Head of caudate nucleus (tissue), 42 donors: ENCODE measurements around the gene SEC14L6.

Experiments used
- DNase-seq, 42 donors: peaks; one replicate each; pipeline versions ENCODE4 v3.0.0 to v3.0.0-alpha.2; 2020 to 2021; ENCODE audit warnings: mixed read lengths in 7 of 42
- intact Hi-C: fragments of 100-400 bp; cut with DNase I; formaldehyde crosslinking; loops from one replicate; pipeline ENCODE4 v1.15.0; 2022

Gene SEC14L6

DNA sequence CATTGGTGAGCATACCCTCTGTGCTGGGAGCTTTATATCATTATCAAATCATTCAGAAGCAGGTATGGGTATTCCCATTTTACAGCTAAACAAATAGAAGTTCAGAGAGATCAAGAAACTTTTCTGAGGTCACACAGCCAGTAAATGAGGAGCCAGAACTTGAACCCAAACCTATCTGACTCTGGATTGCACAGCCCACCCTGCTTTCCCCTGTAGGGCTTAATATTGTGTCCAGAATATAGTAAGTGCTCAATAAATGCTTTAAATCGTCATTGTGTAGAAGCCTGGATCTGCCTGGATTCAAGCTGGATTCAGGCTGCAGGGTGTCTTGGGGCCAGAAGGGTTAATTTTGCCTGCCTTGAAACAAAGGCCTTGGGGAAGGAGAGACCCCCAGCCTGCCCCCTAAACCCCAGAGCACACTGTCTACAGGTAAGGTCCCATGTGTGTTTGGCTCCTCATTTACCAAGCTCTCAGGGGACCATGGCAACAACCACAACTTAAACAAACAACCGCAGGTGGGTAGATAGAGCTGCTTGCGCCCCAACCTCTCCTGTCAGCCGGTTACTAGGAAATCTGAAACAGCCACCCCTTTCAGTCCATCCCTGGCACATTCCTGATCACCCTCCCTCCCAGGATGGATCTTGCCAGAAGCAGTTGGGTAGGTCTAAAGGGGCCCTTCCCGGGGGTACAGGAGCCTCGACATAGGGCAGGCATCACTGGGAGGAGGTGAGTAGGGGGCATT, 71.7 kb downstream of the SEC14L6 start:
- intact Hi-C loops = no loop called here
- no peak for DNase-seq

DNA sequence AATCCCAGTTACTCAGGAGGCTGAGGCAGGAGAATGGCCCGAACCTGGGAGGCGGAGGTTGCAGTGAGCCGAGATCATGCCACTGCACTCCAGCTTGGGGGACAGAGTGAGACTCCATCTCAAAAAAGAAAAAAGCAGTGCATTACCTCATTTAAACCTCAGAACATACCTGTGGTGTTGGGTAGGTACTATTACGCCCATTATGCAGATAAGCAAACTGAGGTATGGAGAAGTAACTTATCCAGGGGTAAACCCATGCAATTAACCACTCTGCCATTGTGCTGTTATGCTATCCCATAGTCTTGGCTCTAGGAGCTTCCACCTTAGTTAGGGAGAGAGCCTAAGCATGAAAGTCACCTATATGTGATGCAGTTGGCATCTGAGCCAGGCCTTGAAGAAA, 72.4 kb downstream of the SEC14L6 start:
- no peak for DNase-seq
- intact Hi-C loops = no loop called here

DNA sequence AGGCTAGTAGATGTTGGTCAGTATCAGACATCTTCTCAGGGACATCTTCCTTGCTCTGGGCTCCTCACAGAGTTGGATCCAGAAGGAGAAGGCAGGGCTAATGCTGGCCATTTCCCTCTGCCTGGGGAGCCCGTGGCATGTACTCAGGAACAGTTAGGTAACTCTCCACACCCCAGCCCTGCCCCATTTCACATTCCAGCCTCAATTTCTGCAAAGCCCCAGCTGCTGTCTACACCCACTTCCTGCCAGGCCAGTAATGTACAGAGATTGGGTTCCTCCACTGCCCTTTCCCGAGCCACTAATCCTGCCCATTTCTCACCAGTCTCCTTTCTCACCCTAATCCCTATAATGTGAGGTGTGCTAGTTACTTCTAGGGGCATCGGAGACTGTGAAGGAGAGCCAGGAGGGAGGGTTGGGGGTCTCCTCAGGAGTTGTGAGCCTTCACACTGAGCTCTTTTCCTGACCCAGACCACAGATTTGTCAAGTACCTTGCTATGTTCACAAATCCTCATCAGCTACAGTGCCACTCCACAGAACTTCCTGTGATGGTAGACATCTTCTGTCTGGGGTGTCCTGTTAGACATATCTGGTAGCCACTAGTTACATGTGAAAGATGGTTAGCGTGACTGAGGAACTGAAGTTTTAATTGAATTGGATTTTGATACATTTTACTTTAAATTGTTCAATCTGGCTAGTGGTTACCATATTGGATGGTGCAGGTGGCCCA, 73.4 kb downstream of the SEC14L6 start:
- intact Hi-C loops = no loop called here

More for the DNA sequence above, 73.4 kb downstream of the SEC14L6 start:
- DNase-seq = no peak
